CD14-positive monocyte (primary cell): ENCODE measurements around the gene SF3B4. TPM values are rescaled to one million over a fixed set of nuclear protein-coding genes. Genes with fewer than 3 reads are reported as not detected.
A peak's percentile ranks its signal among the peaks of the same experiment; 100 is the strongest.

Experiments used
- DNase-seq, 3 donors: peaks; one replicate each; pipeline ENCODE4 v3.0.0-alpha.2; 2011 to 2022
- H2AFZ ChIP-seq: 2 replicates; pipeline ENCODE4 v1.6.0; 2012; ENCODE audit warnings: mild to moderate bottlenecking, low read depth, low read length, inconsistent platforms; ENCODE audit not compliant: insufficient read depth, poor library complexity, severe bottlenecking
- H3K27ac ChIP-seq, 2 donors: 1 replicate in 1 of 2; 2 replicates in 1 of 2; pipeline ENCODE4 v1.5.1; 2012 to 2013; ENCODE audit warnings: low read length in 2 of 2, control low read depth in 1 of 2, inconsistent platforms in 1 of 2, low read depth in 1 of 2, mild to moderate bottlenecking in 1 of 2
- H3K27me3 ChIP-seq, 2 donors: one replicate each; pipeline versions ENCODE4 v1.6.0 to v1.6.1; 2011 to 2013; ENCODE audit warnings: low read length in 2 of 2; ENCODE audit not compliant: control insufficient read depth in 2 of 2, insufficient read depth in 2 of 2
- H3K36me3 ChIP-seq, 2 donors: replicated peaks in 1 of 2; 1 replicate in 1 of 2; 2 replicates in 1 of 2; pipeline versions ENCODE4 v1.5.1 to v1.6.1; 2012 to 2013; ENCODE audit warnings: low read length in 2 of 2, control low read depth in 1 of 2, inconsistent platforms in 1 of 2, mild to moderate bottlenecking in 1 of 2; ENCODE audit not compliant: insufficient read depth in 2 of 2, control insufficient read depth in 1 of 2
- H3K4me1 ChIP-seq, 2 donors: 1 replicate in 1 of 2; 2 replicates in 1 of 2; pipeline versions ENCODE4 v1.5.1 to v1.6.1; 2012 to 2013; ENCODE audit warnings: low read length in 2 of 2, control low read depth in 1 of 2, inconsistent platforms in 1 of 2, mild to moderate bottlenecking in 1 of 2, moderate library complexity in 1 of 2; ENCODE audit not compliant: insufficient read depth in 2 of 2, control insufficient read depth in 1 of 2
- H3K4me2 ChIP-seq: replicated peaks from 2 replicates; pipeline ENCODE3; 2012; ENCODE audit warnings: low read length, moderate library complexity, mild to moderate bottlenecking; ENCODE audit not compliant: poor library complexity, severe bottlenecking; ENCODE audit errors: extremely low read depth
- H3K4me3 ChIP-seq, 3 experiments: fragments of 200-600 bp in 1 of 3; sonication (generic) in 1 of 3; replicated peaks in 1 of 3; 1 replicate in 2 of 3; 2 replicates in 1 of 3; pipeline ENCODE4 v1.5.1; 2011 to 2013; ENCODE audit warnings: low read length in 3 of 3, mild to moderate bottlenecking in 3 of 3, control low read depth in 2 of 3, low read depth in 2 of 3, inconsistent platforms in 1 of 3, moderate library complexity in 1 of 3
- H3K79me2 ChIP-seq: 2 replicates; pipeline ENCODE4 v1.6.0; 2012; ENCODE audit warnings: mild to moderate bottlenecking, control low read depth, inconsistent platforms, low read length, moderate library complexity; ENCODE audit not compliant: insufficient read depth
- H3K9ac ChIP-seq: 2 replicates; pipeline ENCODE4 v1.6.0; 2017; ENCODE audit warnings: low read length, mild to moderate bottlenecking; ENCODE audit not compliant: insufficient read depth, poor library complexity, severe bottlenecking
- H3K9me3 ChIP-seq, 2 donors: replicated peaks in 1 of 2; 1 replicate in 1 of 2; 2 replicates in 1 of 2; pipeline versions ENCODE4 v1.5.1 to v1.6.1; 2012 to 2013; ENCODE audit warnings: low read length in 2 of 2, control low read depth in 1 of 2; ENCODE audit not compliant: control insufficient read depth in 1 of 2, insufficient read depth in 1 of 2
- H4K20me1 ChIP-seq: 2 replicates; pipeline ENCODE4 v1.6.0; 2012; ENCODE audit warnings: mild to moderate bottlenecking, low read length, control low read depth, moderate library complexity; ENCODE audit not compliant: insufficient read depth
- H3K27ac Mint-ChIP-seq, 7 donors: one replicate each; pipeline ENCODE4 v1.8.0; 2020; ENCODE audit warnings: mild to moderate bottlenecking in 7 of 7, mixed read lengths in 7 of 7, moderate library complexity in 6 of 7, inconsistent platforms in 2 of 7
- H3K27me3 Mint-ChIP-seq, 3 donors: one replicate each; pipeline ENCODE4 v1.8.0; 2021 to 2022; ENCODE audit warnings: low read depth in 3 of 3, mild to moderate bottlenecking in 3 of 3, mixed read lengths in 3 of 3, moderate library complexity in 3 of 3, inconsistent platforms in 1 of 3
- H3K36me3 Mint-ChIP-seq, 2 donors: one replicate each; pipeline ENCODE4 v1.8.0; 2020; ENCODE audit warnings: mixed read lengths in 2 of 2, inconsistent platforms in 1 of 2, mild to moderate bottlenecking in 1 of 2
- H3K4me1 Mint-ChIP-seq: one replicate; pipeline ENCODE4 v1.8.0; 2020; ENCODE audit warnings: mild to moderate bottlenecking, mixed read lengths
- H3K4me3 Mint-ChIP-seq, 2 donors: one replicate each; pipeline ENCODE4 v1.8.0; 2020; ENCODE audit warnings: mild to moderate bottlenecking in 2 of 2, mixed read lengths in 2 of 2, moderate library complexity in 1 of 2
- H3K9me3 Mint-ChIP-seq, 7 donors: one replicate each; pipeline ENCODE4 v1.8.0; 2020 to 2022; ENCODE audit warnings: mixed read lengths in 7 of 7, mild to moderate bottlenecking in 6 of 7, moderate library complexity in 6 of 7, inconsistent platforms in 2 of 7
- WGBS: methylation state at CpG from one replicate; pipeline ENCODE4 v1.1.5; 2013; ENCODE audit warnings: missing lambda C conversion rate; ENCODE audit not compliant: insufficient coverage; 5-methylcytosine and 5-hydroxymethylcytosine counted together
- intact Hi-C, 2 donors: fragments of 100-400 bp; cut with micrococcal nuclease; formaldehyde crosslinking; loops; one replicate each; pipeline versions ENCODE4 v1.15.0 to v1.15.1; 2023
- polyA plus RNA-seq, 3 donors: library from polyadenylated mRNA; depleted of rRNA in 1 of 3; unstranded in 2 of 3; stranded (reverse) in 1 of 3; fragments of 300-500 nt in 2 of 3; fragments of >200 nt in 1 of 3; fragmentation: Illumina TruSeq in 2 of 3; gene quantifications; 1 replicate in 2 of 3; 2 replicates in 1 of 3; pipeline ENCODE4 v1.2.3, GENCODE V29; 2012 to 2021
- TF ChIP-seq, protein P1 (sequence below): fragments of 200-600 bp; IDR thresholded peaks from one replicate; pipeline ENCODE4 v1.8.0; 2022; ENCODE audit warnings: antibody characterized with exemption, mild to moderate bottlenecking

Gene SF3B4
- polyA plus RNA-seq, 3 donors, result 52.2 to 78.6 (median 64.6) TPM

DNA sequence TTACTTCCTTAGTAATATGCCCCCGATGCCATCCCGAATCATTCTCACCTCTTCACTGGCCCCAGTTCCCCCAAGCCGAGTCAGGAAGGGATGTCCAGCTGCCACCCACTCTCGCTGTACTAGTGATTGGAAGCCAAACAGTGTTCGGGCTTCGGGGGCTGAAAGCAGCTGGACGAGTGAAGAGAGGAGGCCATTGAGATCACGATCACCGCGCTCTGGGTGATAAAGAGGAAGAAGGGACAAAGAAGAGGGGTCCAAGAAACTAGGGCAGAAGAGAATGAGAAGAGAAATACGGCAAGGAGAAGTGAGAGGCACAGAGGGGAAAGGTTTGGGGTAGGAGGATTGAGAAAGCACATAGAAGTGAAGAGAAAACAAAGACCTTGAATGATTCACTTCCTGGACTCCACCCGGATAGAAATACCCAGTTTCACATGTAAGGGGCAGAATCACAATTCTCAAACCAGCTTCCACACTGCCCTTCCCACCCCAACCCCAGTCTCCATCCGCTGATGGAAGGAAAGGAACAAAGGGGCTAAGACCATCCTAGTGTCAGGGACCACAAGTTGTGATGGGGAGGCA lies 3.7 kb upstream of the SF3B4 start:
- TF ChIP-seq, protein P1, sequence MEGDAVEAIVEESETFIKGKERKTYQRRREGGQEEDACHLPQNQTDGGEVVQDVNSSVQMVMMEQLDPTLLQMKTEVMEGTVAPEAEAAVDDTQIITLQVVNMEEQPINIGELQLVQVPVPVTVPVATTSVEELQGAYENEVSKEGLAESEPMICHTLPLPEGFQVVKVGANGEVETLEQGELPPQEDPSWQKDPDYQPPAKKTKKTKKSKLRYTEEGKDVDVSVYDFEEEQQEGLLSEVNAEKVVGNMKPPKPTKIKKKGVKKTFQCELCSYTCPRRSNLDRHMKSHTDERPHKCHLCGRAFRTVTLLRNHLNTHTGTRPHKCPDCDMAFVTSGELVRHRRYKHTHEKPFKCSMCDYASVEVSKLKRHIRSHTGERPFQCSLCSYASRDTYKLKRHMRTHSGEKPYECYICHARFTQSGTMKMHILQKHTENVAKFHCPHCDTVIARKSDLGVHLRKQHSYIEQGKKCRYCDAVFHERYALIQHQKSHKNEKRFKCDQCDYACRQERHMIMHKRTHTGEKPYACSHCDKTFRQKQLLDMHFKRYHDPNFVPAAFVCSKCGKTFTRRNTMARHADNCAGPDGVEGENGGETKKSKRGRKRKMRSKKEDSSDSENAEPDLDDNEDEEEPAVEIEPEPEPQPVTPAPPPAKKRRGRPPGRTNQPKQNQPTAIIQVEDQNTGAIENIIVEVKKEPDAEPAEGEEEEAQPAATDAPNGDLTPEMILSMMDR, result no peak
- Mint-ChIP-seq H3K4me1 (peaks cover 79% of the 10 kb centered on the region), H3K9me3 (peaks cover 0 to 1% (median 0%) of the 10 kb centered on the region in 7 donors), H3K27me3 (peaks cover 0 to 12% (median 0%) of the 10 kb centered on the region in 3 donors), H3K27ac (peak overlapping the region; percentile 92 to 100 (median 98)), H3K4me3 (peak overlapping the region; percentile 93 to 95), H3K36me3 (peaks cover 14% of the 10 kb centered on the region in 2 donors)
- WGBS, result 15% methylated on average over 9 of the region's 13 CpGs
- peak overlapping the region; percentile 77 for H2AFZ ChIP-seq
- peaks cover 53% of the 10 kb centered on the region for H3K79me2 ChIP-seq
- H3K4me1 ChIP-seq, result peaks cover 59 to 76% of the 10 kb centered on the region in 2 donors
- peak; percentile 62 to 86 (median 86) for DNase-seq
- peak overlapping the region; percentile 95 for H3K4me2 ChIP-seq
- H3K27ac ChIP-seq, result peak overlapping the region; percentile 87 to 95
- intact Hi-C loops, result loop anchor here in 1 of 2 donors (10.0 kb wide), 1 partner anchor 254 kb away; no protein-coding TSS in a partner anchor
- no peaks in the 10 kb centered on the region for H3K27me3 ChIP-seq
- H3K9ac ChIP-seq, result peak overlapping the region; percentile 74
- H3K9me3 ChIP-seq, result no peaks in the 10 kb centered on the region
- H3K36me3 ChIP-seq, result peaks cover 5 to 6% of the 10 kb centered on the region in 2 donors
- H3K4me3 ChIP-seq, result peak overlapping the region; percentile 37 to 90 (median 88)
- H4K20me1 ChIP-seq, result peaks cover 9% of the 10 kb centered on the region

DNA sequence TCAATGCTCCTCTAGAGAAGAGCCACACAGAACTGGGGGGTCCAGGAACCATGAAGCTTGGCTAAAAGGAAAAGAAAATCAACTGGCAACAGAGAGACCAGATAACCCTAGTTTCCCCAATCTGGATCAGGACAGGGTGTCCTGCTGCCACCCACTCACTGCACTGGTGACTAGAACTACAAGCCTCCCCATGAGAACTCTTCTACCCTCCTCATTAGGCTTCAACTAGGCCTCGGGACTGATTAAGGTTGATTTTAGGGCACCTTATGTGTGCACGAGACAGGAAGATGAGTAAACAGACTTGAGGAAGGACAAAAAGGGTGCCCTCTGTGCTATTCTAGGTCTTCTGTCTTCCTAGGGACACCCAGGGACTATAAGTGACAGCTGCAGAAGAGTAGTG lies 2.3 kb upstream of the SF3B4 start:
- 0% methylated on average over 1 of the region's 2 CpGs for WGBS
- Mint-ChIP-seq H3K27me3 (peaks cover 0 to 12% (median 0%) of the 10 kb centered on the region in 3 donors), H3K9me3 (no peaks in the 10 kb centered on the region), H3K36me3 (peaks cover 25 to 28% of the 10 kb centered on the region in 2 donors), H3K4me1 (peaks cover 76% of the 10 kb centered on the region), H3K4me3 (peak overlapping the region; percentile 93 to 95), H3K27ac (peak overlapping the region; percentile 92 to 100 (median 98))
- peak overlapping the region; percentile 87 to 95 for H3K27ac ChIP-seq
- peaks cover 63% of the 10 kb centered on the region for H3K79me2 ChIP-seq
- TF ChIP-seq, protein P1, result no peak
- H3K9ac ChIP-seq, result peak overlapping the region; percentile 74
- H3K9me3 ChIP-seq, result no peaks in the 10 kb centered on the region
- peak; percentile 61 to 77 (median 74) for DNase-seq
- H3K4me2 ChIP-seq, result peak overlapping the region; percentile 95
- H3K4me3 ChIP-seq, result peak overlapping the region; percentile 37 to 90 (median 88)
- intact Hi-C loops, result loop anchor here in 1 of 2 donors (2.0 to 10.0 kb wide), 2 partner anchors 43 to 255 kb away; a partner anchor contains a TSS
- peaks cover 20 to 21% of the 10 kb centered on the region in 2 donors for H3K36me3 ChIP-seq
- H3K4me1 ChIP-seq, result peaks cover 56 to 80% of the 10 kb centered on the region in 2 donors
- no peaks in the 10 kb centered on the region for H3K27me3 ChIP-seq
- H4K20me1 ChIP-seq, result peaks cover 23% of the 10 kb centered on the region
- peak overlapping the region; percentile 46 for H2AFZ ChIP-seq
